OCI-M2 (cell line): ENCODE results near the gene MYF5.

Experiments used
- DNase-seq: peaks from one replicate; lab custom pipeline; 2025; ENCODE audit not compliant: unreplicated experiment; lab: John Stamatoyannopoulos, UW

The MYF5 gene

DNA sequence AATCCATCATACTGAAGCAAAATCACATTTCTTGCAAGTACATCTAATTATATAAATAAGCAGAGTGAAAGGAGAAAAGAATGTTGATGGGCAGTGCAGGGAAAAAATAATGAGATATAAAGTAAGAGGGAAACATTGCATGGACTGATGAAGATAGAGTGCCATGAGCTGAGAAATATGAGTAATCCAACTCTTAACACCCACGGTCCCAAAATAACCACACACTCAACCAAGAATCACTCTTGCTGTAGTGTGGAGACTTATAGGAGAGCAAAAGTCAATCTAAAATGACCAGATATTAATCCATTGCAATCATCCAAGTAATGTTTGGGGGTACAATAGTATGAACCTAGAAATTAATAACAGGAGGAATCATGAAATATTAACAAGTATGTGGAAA lies 40.2 kb downstream of the MYF5 start:
- DNase-seq, result no peak

GRCh38 chr12:80761838-80762237 lies 45.1 kb downstream of the MYF5 start:
- no peak for DNase-seq

- no peak for DNase-seq
Observed at GRCh38 chr12:80763874-80764273, 47.2 kb downstream of the MYF5 start.

DNA sequence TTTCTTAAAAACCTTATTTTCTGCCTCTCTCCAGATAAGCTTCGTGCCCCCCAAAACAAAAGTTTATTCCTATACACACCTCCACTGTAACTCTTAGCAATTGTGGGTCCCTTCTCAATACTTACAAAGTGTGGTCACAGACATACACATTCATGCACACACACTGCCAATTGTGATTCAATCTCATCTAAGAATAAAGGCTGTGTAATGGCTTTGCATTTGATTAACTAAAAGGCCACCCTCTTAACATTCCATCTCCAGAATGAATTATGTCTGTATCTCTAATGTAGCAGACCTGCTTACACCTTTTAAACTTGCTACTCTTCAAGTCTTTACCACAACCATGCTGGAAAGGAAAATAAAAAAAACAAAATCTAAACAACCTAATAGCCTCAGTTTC lies 49.5 kb downstream of the MYF5 start:
- no peak for DNase-seq

- DNase-seq, result no peak
Observed at GRCh38 chr12:80766897-80767296, 50.2 kb downstream of the MYF5 start.
